Astrocyte of the spinal cord (primary cell): Measurements from ENCODE around the gene ARHGAP26.

Source experiments
- DNase-seq: peaks from one replicate; pipeline ENCODE4 v3.0.0; 2011; ENCODE audit warnings: low read depth, low spot score
- H3K4me3 ChIP-seq: 2 replicates; pipeline ENCODE4 v1.5.1; 2011; ENCODE audit warnings: low read depth, mild to moderate bottlenecking, low read length, moderate library complexity
- in situ Hi-C: cut with HindIII; loops from 2 replicates; pipeline ENCODE4 v1.10.0; 2017; ENCODE audit warnings: low sequenced_read_pairs
- TF ChIP-seq, protein P1 (sequence below): IDR thresholded peaks from 2 replicates; pipeline ENCODE4 v1.5.1; 2012; ENCODE audit warnings: low read depth, mild to moderate bottlenecking, low read length, inconsistent platforms

Gene ARHGAP26

DNA sequence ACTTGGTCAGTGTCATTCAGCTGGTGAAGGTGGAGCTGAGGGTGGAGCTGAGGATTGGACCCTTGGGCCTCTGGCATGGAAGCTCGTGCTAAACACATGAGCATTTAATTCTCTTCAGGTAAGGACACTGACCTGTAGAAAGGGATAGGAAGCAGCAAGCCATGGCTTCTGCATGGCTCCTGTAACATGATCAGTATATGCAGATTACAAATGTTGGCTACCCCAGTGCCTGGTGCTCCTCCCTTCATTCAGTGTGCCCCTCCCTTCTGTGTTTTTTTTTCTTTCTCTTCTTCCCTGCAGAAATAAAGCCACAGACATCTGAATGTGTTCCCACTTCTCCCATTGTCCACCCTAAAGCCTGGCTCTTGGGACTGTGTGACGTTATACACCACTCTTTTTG, 52.9 kb downstream of the ARHGAP26 start:
- in situ Hi-C loops, result no loop called here
- peak; percentile 39 for DNase-seq
- TF ChIP-seq, protein P1, sequence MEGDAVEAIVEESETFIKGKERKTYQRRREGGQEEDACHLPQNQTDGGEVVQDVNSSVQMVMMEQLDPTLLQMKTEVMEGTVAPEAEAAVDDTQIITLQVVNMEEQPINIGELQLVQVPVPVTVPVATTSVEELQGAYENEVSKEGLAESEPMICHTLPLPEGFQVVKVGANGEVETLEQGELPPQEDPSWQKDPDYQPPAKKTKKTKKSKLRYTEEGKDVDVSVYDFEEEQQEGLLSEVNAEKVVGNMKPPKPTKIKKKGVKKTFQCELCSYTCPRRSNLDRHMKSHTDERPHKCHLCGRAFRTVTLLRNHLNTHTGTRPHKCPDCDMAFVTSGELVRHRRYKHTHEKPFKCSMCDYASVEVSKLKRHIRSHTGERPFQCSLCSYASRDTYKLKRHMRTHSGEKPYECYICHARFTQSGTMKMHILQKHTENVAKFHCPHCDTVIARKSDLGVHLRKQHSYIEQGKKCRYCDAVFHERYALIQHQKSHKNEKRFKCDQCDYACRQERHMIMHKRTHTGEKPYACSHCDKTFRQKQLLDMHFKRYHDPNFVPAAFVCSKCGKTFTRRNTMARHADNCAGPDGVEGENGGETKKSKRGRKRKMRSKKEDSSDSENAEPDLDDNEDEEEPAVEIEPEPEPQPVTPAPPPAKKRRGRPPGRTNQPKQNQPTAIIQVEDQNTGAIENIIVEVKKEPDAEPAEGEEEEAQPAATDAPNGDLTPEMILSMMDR, result no peak
- H3K4me3 ChIP-seq, result no peak overlapping the region

DNA sequence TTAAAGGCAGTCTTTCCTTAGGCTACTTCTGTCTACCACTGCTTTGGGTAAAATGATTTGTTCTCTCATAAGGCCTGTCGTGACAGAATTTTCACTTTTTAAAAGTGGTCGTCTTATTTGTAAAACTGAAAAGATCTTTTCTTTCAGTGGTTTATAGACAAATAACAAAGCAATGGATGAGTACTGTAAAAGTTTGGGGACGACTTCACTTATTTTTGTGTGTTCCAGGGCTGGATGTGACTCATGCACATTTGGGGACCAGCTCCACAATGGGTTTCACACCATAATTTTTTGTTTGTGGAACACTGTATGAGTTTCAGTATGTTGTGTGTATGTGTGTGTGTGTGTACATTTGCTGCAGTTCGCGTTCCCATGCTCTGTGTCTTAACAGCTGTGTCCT, 53.6 kb downstream of the ARHGAP26 start:
- H3K4me3 ChIP-seq, result no peak overlapping the region
- TF ChIP-seq, protein P1, result no peak
- in situ Hi-C loops, result no loop called here
- no peak for DNase-seq

GRCh38 chr5:142824391-142824790, 54.2 kb downstream of the ARHGAP26 start:
- in situ Hi-C loops, result no loop called here
- TF ChIP-seq, protein P1, result no peak
- H3K4me3 ChIP-seq, result no peak overlapping the region
- DNase-seq, result no peak

- no peak for DNase-seq
- no peak overlapping the region for H3K4me3 ChIP-seq
- in situ Hi-C loops, result no loop called here
- TF ChIP-seq, protein P1, result no peak
Observed at GRCh38 chr5:142825378-142826089, 55.4 kb downstream of the ARHGAP26 start.

- no peak overlapping the region for H3K4me3 ChIP-seq
- no peak for DNase-seq
- TF ChIP-seq, protein P1, result no peak
- in situ Hi-C loops, result no loop called here
Observed at GRCh38 chr5:142826093-142826492, 55.9 kb downstream of the ARHGAP26 start.

DNA sequence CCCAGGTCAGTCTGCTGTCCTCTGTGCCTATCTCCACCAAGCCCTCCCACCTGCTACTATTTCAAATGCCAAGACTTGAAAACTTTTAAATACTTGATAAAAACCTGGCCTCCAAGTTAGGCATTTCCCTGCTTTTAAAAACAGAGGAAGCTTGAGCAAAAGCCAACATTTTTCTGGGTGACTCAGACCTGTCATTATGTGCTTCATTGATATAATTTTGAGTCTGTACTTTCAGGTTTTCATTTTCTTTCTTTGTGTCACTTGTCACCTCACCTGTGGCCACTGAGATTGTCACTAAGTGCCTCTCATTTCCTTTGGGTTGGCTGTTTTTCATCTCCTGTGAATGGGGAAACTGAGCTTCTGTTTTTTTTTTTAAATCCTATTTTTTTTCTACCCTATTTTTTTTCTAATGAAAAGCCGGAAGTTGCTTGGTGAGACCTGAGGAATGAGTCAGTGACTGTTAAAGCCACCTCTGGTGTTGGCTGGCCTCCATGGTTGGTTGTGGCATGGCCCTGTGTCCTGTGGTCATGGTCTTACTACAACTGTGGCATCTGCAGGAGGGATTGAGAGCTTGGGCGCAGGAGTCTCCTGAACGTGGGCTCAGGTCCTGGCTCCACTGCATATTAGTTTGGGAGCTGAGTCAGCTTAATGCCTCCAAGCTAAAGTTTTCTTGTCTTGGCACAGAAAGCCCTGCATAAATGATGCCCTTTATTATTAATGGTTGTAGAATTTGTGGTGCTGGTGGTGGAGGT, 56.7 kb downstream of the ARHGAP26 start:
- no peak overlapping the region for H3K4me3 ChIP-seq
- TF ChIP-seq, protein P1, result no peak
- DNase-seq, result peak; percentile 82
- in situ Hi-C loops, result no loop called here
